Muscle layer of duodenum (tissue), 2 donors: Measurements from ENCODE around the gene CAPRIN1.

ENCODE experiments used
- H3K27ac ChIP-seq: one replicate; pipeline ENCODE4 v1.7.0; 2013; ENCODE audit warnings: mild to moderate bottlenecking, low read length
- H3K27me3 ChIP-seq: one replicate; pipeline ENCODE4 v1.7.0; 2013; ENCODE audit warnings: low read depth, mild to moderate bottlenecking, control low read depth, low read length
- H3K36me3 ChIP-seq, 2 donors: one replicate each; pipeline ENCODE4 v1.7.0; 2013; ENCODE audit warnings: low read length in 2 of 2, control low read depth in 1 of 2, mild to moderate bottlenecking in 1 of 2; ENCODE audit not compliant: insufficient read depth in 2 of 2, control insufficient read depth in 1 of 2
- H3K4me1 ChIP-seq, 2 donors: one replicate each; pipeline ENCODE4 v1.7.0; 2013; ENCODE audit warnings: low read length in 2 of 2, mild to moderate bottlenecking in 2 of 2, control low read depth in 1 of 2, moderate library complexity in 1 of 2; ENCODE audit not compliant: insufficient read depth in 2 of 2, control insufficient read depth in 1 of 2
- H3K4me3 ChIP-seq, 2 donors: one replicate each; pipeline ENCODE4 v1.7.0; 2013; ENCODE audit warnings: low read length in 2 of 2, low read depth in 1 of 2, mild to moderate bottlenecking in 1 of 2
- H3K9me3 ChIP-seq, 2 donors: one replicate each; pipeline ENCODE4 v1.7.0; 2013; ENCODE audit warnings: low read length in 2 of 2, control low read depth in 1 of 2, mild to moderate bottlenecking in 1 of 2; ENCODE audit not compliant: control insufficient read depth in 1 of 2
- donor health status: healthy.

CAPRIN1 gene

DNA sequence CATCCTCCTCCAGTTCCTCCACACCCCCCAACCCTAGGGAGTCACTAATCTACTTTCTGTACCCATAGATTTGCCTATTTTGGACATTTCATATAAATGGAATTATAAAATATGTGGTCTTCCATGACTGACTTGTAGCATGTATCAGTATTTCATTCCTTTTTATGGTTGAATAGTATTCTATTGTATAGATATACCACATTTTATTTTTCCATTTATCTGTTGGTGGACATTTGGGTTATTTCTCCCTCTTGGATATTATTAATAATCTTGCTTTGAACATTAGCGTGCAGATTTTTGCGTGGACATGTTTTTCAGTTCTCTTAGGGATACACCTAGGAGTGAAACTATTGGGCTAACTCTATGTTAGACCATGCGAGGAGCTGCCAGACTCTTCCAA, 77.3 kb downstream of the CAPRIN1 start:
- Histone ChIP-seq H3K27me3 (no peaks in the 10 kb centered on the region), H3K27ac (no peak overlapping the region), H3K4me3 (no peak overlapping the region), H3K9me3 (no peaks in the 10 kb centered on the region), H3K4me1 (no peaks in the 10 kb centered on the region), H3K36me3 (peaks cover 44 to 79% of the 10 kb centered on the region in 2 donors)

DNA sequence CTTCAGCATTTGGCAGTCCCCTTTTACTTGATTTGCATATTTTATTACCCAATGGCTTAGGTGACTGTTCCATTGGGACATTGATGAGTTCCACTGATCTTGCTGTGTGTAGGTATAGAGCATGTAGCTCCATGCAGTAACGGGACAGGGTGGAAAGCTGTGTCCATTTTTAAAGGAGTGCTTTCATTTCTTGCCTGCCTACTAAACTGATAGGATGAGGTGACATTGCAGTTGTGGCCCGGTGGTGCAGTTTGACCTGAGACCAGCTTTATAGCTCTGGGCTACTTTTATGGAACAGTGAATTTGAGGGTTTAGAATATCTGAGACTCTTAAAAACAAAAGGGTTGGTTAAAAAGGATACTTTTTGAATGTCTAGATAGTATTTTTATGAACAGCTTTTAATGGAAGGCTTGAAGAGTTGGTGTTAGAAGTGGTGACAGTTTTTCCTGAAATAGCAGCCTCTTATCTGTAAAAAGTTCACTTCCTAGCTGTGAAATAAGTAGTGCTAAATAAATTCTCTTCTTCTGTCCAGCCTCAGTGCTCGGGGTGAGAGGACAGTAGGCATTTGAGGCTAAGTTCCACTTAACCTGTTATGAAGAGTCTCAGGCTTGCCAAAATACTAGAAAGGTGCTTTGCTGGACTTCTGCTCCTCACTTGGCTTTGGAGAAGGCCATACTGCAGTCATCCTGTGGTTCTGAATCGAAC, 80.9 kb downstream of the CAPRIN1 start:
- H3K4me1 ChIP-seq: no peaks in the 10 kb centered on the region
- H3K27ac ChIP-seq: no peak overlapping the region
- no peaks in the 10 kb centered on the region for H3K27me3 ChIP-seq
- no peak overlapping the region for H3K4me3 ChIP-seq
- H3K9me3 ChIP-seq: no peaks in the 10 kb centered on the region
- peaks cover 54 to 82% of the 10 kb centered on the region in 2 donors for H3K36me3 ChIP-seq

DNA sequence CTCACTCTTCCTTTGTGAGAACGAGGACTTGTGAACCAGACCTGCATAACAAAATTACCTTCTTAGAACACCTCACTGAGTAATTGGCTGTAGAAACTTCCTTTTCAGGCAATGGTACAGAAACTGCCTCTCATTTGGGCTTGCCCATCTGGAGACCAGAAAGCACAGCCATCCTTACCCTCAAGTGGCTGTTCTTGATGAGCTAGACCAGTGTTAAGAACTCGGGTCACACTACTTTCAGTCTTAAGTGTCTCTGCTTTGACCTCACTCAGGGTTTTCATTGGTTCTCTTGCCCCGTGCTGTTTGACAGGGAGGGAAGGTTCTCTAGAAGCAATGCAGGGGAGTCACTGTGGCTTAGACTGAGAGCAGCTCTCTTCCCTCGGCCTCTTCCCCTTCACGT, 83.2 kb downstream of the CAPRIN1 start:
- Histone ChIP-seq H3K9me3 (no peaks in the 10 kb centered on the region), H3K36me3 (peaks cover 68 to 87% of the 10 kb centered on the region in 2 donors), H3K4me3 (no peak overlapping the region), H3K27ac (no peak overlapping the region), H3K4me1 (no peaks in the 10 kb centered on the region), H3K27me3 (no peaks in the 10 kb centered on the region)

DNA sequence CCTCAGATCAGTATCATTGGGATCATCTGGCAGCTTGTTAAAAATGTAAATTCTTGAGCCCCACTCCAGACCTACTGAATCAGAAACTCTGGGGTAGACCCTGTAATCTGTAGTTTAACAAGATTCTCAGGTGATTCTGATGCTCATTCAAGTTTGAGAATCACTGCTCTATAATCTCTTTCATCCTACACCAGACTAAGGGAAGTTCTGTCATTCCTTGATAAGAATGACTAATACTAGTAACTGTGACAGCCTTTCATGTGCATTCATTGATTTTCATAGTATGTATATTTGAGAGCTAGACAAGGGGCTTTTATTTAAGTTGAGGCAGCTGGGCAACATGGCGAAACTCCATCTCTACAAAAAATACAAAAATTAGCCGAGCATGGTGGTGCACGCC, 83.9 kb downstream of the CAPRIN1 start:
- H3K27ac ChIP-seq: no peak overlapping the region
- peaks cover 67 to 91% of the 10 kb centered on the region in 2 donors for H3K36me3 ChIP-seq
- H3K27me3 ChIP-seq: no peaks in the 10 kb centered on the region
- no peaks in the 10 kb centered on the region for H3K4me1 ChIP-seq
- H3K4me3 ChIP-seq: no peak overlapping the region
- no peaks in the 10 kb centered on the region for H3K9me3 ChIP-seq

GRCh38 chr11:34136420-34136819, 84.9 kb downstream of the CAPRIN1 start:
- H3K36me3 ChIP-seq: peaks cover 67 to 91% of the 10 kb centered on the region in 2 donors
- no peaks in the 10 kb centered on the region for H3K9me3 ChIP-seq
- no peak overlapping the region for H3K4me3 ChIP-seq
- H3K27me3 ChIP-seq: no peaks in the 10 kb centered on the region
- H3K27ac ChIP-seq: no peak overlapping the region
- no peaks in the 10 kb centered on the region for H3K4me1 ChIP-seq

GRCh38 chr11:34139346-34139745, 87.8 kb downstream of the CAPRIN1 start:
- Histone ChIP-seq H3K36me3 (peaks cover 79 to 92% of the 10 kb centered on the region in 2 donors), H3K9me3 (no peaks in the 10 kb centered on the region), H3K4me1 (no peaks in the 10 kb centered on the region), H3K27ac (no peak overlapping the region), H3K4me3 (no peak overlapping the region), H3K27me3 (no peaks in the 10 kb centered on the region)

GRCh38 chr11:34140149-34140548, 88.6 kb downstream of the CAPRIN1 start:
- Histone ChIP-seq H3K9me3 (no peaks in the 10 kb centered on the region), H3K4me1 (no peaks in the 10 kb centered on the region), H3K4me3 (no peak overlapping the region), H3K27ac (no peak overlapping the region), H3K36me3 (peaks cover 79 to 92% of the 10 kb centered on the region in 2 donors), H3K27me3 (no peaks in the 10 kb centered on the region)

DNA sequence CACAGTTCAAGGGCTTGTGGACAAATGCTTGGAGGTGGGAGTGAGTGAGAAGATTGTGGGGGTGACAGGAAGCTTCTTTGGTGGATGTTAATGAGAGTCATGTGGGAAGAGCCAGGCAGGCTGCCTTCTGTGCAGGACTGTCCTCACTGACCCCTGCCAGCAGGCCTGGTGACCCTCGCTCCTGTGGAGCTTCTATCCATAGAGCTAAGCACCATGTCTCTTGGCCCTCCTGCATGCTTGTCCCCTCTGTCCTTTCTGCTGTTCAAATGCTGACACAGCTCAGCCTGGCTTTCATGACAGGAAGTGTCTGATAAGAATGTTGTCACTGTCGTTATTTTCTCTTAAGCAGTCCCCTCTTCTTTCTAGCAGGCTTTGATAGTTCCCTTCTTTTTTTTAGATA, 91.5 kb downstream of the CAPRIN1 start:
- no peak overlapping the region for H3K27ac ChIP-seq
- no peak overlapping the region for H3K4me3 ChIP-seq

GRCh38 chr11:34145073-34145472, 93.5 kb downstream of the CAPRIN1 start:
- H3K27ac ChIP-seq: no peak overlapping the region
- no peaks in the 10 kb centered on the region for H3K9me3 ChIP-seq
- no peaks in the 10 kb centered on the region for H3K27me3 ChIP-seq

More for the DNA sequence above, 91.5 kb downstream of the CAPRIN1 start:
- no peaks in the 10 kb centered on the region for H3K4me1 ChIP-seq
- peaks cover 82 to 95% of the 10 kb centered on the region in 2 donors for H3K36me3 ChIP-seq
- H3K9me3 ChIP-seq: no peaks in the 10 kb centered on the region
- no peaks in the 10 kb centered on the region for H3K27me3 ChIP-seq

DNA sequence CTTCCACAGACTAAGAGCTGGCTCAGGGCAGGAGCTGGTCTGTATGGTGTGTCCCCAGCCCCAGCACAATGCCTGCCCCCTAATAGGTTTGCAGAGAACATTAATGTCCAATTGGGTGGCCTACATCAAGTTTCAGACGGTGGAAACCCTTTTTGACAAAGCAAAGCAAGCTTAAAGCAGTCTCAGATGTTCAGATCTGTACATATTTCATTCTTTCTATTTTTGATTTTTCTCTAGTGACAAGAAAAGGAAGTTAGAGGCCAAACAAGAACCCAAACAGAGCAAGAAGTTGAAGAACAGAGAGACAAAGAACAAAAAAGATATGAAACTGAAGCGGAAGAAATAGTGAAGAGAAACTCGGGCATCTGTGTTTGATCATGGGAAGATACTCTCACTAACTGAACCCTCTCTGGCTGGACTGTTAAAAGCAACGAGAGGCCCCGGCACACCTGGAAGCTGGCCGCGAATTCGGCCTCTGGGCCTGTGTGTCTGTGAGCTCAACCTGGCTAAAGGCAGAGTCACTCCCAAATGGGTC, 94.4 kb downstream of the CAPRIN1 start:
- no peaks in the 10 kb centered on the region for H3K4me1 ChIP-seq
- no peak overlapping the region for H3K27ac ChIP-seq
- H3K36me3 ChIP-seq: peaks cover 74 to 81% of the 10 kb centered on the region in 2 donors
- H3K9me3 ChIP-seq: no peaks in the 10 kb centered on the region
- no peaks in the 10 kb centered on the region for H3K27me3 ChIP-seq
- H3K4me3 ChIP-seq: no peak overlapping the region

More at GRCh38 chr11:34145073-34145472, 93.5 kb downstream of the CAPRIN1 start:
- Histone ChIP-seq H3K4me3 (no peak overlapping the region), H3K4me1 (no peaks in the 10 kb centered on the region), H3K36me3 (peaks cover 81 to 90% of the 10 kb centered on the region in 2 donors)

DNA sequence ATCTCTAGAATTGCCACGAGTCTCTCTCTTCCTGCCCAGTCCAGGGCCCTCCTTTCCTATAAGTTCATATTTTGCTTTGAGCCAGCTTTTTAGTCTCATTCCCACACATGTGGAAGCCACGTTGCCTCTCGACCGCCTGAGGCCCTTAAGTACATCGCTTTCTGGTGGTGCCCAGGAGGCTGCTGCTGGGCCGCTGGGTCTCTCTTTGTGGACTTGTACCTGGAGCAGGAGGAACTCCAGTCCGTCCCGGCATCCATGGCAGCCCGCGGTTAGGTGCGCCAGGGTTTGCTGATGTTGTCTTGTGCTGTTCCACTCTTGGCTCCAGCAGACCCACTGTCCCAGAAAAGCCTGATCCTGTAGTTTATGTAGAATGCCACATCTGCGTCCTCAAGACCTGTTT, 94.9 kb downstream of the CAPRIN1 start:
- no peak overlapping the region for H3K27ac ChIP-seq
- no peak overlapping the region for H3K4me3 ChIP-seq
- no peaks in the 10 kb centered on the region for H3K9me3 ChIP-seq
- H3K36me3 ChIP-seq: peaks cover 69 to 76% of the 10 kb centered on the region in 2 donors
- no peaks in the 10 kb centered on the region for H3K27me3 ChIP-seq
- no peaks in the 10 kb centered on the region for H3K4me1 ChIP-seq

GRCh38 chr11:34146866-34147265, 95.3 kb downstream of the CAPRIN1 start:
- Histone ChIP-seq H3K9me3 (no peaks in the 10 kb centered on the region), H3K36me3 (peaks cover 65 to 76% of the 10 kb centered on the region in 2 donors), H3K4me3 (no peak overlapping the region)

More at GRCh38 chr11:34146866-34147265, 95.3 kb downstream of the CAPRIN1 start:
- H3K27ac ChIP-seq: no peak overlapping the region
- no peaks in the 10 kb centered on the region for H3K27me3 ChIP-seq
- no peaks in the 10 kb centered on the region for H3K4me1 ChIP-seq
